Activated effector memory CD4-positive, alpha-beta T cell treated with Interleukin-2 at 50 U/mL for 16 hours (primary cell): ENCODE results near the gene ACOXL.
A peak's percentile ranks its signal among the peaks of the same experiment; 100 is the strongest.

Experiments used
- DNase-seq: peaks from one replicate; pipeline ENCODE4 v3.0.0-alpha.2; 2020

ACOXL gene

GRCh38 chr2:111120253-111121027 is 388.1 kb downstream of the ACOXL start, which contains the start of gene BCL2L11:
Gene BCL2L11, plus strand, starts transcription at chr2:111120914. Its CDS starts 2,832 bp downstream, at chr2:111123746.
- peak; percentile 88 for DNase-seq

- DNase-seq = peak; percentile 37
Measured at GRCh38 chr2:111121028-111121827, 388.9 kb downstream of the ACOXL start.

- peak; percentile 74 for DNase-seq
Measured at GRCh38 chr2:111121828-111122630, 389.7 kb downstream of the ACOXL start.

- peak; percentile 13 for DNase-seq
Measured at GRCh38 chr2:111122631-111123421, 390.5 kb downstream of the ACOXL start.

- no peak for DNase-seq
Measured at GRCh38 chr2:111123751-111124150, 391.4 kb downstream of the ACOXL start.

GRCh38 chr2:111126581-111126980 is 394.2 kb downstream of the ACOXL start:
- no peak for DNase-seq

- DNase-seq = no peak
Measured at GRCh38 chr2:111127351-111127750, 395.0 kb downstream of the ACOXL start.

GRCh38 chr2:111128096-111128495 is 395.7 kb downstream of the ACOXL start:
- DNase-seq = no peak

- no peak for DNase-seq
Measured at GRCh38 chr2:111133603-111134002, 401.2 kb downstream of the ACOXL start.

GRCh38 chr2:111134055-111134454 is 401.7 kb downstream of the ACOXL start:
- DNase-seq = no peak

- no peak for DNase-seq
Measured at GRCh38 chr2:111135237-111135909, 403.0 kb downstream of the ACOXL start.

- DNase-seq = no peak
Measured at GRCh38 chr2:111135910-111136297, 403.5 kb downstream of the ACOXL start.

- no peak for DNase-seq
Measured at GRCh38 chr2:111138839-111139238, 406.5 kb downstream of the ACOXL start.

GRCh38 chr2:111139637-111140317 is 407.4 kb downstream of the ACOXL start:
- no peak for DNase-seq

GRCh38 chr2:111140815-111141214 is 408.4 kb downstream of the ACOXL start:
- DNase-seq = no peak

GRCh38 chr2:111142101-111142500 is 409.7 kb downstream of the ACOXL start:
- DNase-seq = no peak

- no peak for DNase-seq
Measured at GRCh38 chr2:111143107-111143842, 410.9 kb downstream of the ACOXL start.

- no peak for DNase-seq
Measured at GRCh38 chr2:111143843-111144198, 411.4 kb downstream of the ACOXL start.

GRCh38 chr2:111145103-111145760 is 412.9 kb downstream of the ACOXL start:
- DNase-seq = no peak

- DNase-seq = no peak
Measured at GRCh38 chr2:111145951-111146350, 413.6 kb downstream of the ACOXL start.
